ENCODE measurements around the gene HLCS. TPM values are rescaled to one million over a fixed set of nuclear protein-coding genes. Genes with fewer than 3 reads are reported as not detected.

HLCS gene
- total and polyA plus RNA-seq, 4 donors, result 12.5 to 28.8 (median 15.7) TPM

- Histone ChIP-seq H3K36me3 (ENCODE audit: control insufficient read depth, insufficient read depth, low read length) (peaks cover 4% of the 10 kb centered on the region), H3K27me3 (ENCODE audit: control insufficient read depth, insufficient read depth, low read length) (no peaks in the 10 kb centered on the region), H3K9me3 (ENCODE audit: control insufficient read depth, insufficient read depth, low read length) (no peaks in the 10 kb centered on the region), H3K4me3 (ENCODE audit: low read depth, low read length) (no peak overlapping the region), H3K4me1 (ENCODE audit: control insufficient read depth, insufficient read depth, low read length) (no peaks in the 10 kb centered on the region), H3K27ac (ENCODE audit: low read depth, low read length) (no peak overlapping the region)
- WGBS (ENCODE audit: insufficient coverage), result 82% methylated on average over 6 of the region's 8 CpGs
- DNase-seq (ENCODE audit: low read depth in 4 of 6, low spot score in 6 of 6), result no peak
Observed at GRCh38 chr21:36783612-36784374, 182.7 kb downstream of the HLCS start.

GRCh38 chr21:36780861-36781260 lies 185.6 kb downstream of the HLCS start:
- Histone ChIP-seq H3K4me3 (ENCODE audit: low read depth, low read length) (no peak overlapping the region), H3K27ac (ENCODE audit: low read depth, low read length) (no peak overlapping the region), H3K27me3 (ENCODE audit: control insufficient read depth, insufficient read depth, low read length) (no peaks in the 10 kb centered on the region), H3K9me3 (ENCODE audit: control insufficient read depth, insufficient read depth, low read length) (no peaks in the 10 kb centered on the region), H3K36me3 (ENCODE audit: control insufficient read depth, insufficient read depth, low read length) (peaks cover 2% of the 10 kb centered on the region), H3K4me1 (ENCODE audit: control insufficient read depth, insufficient read depth, low read length) (no peaks in the 10 kb centered on the region)
- no peak for DNase-seq (ENCODE audit: low read depth in 4 of 6, low spot score in 6 of 6)
- WGBS (ENCODE audit: insufficient coverage), result 100% methylated on average over 2 of the region's 6 CpGs

GRCh38 chr21:36776981-36777617 lies 189.4 kb downstream of the HLCS start:
- Histone ChIP-seq H3K27me3 (ENCODE audit: control insufficient read depth, insufficient read depth, low read length) (no peaks in the 10 kb centered on the region), H3K4me1 (ENCODE audit: control insufficient read depth, insufficient read depth, low read length) (peaks cover 6% of the 10 kb centered on the region), H3K4me3 (ENCODE audit: low read depth, low read length) (no peak overlapping the region), H3K9me3 (ENCODE audit: control insufficient read depth, insufficient read depth, low read length) (no peaks in the 10 kb centered on the region), H3K27ac (ENCODE audit: low read depth, low read length) (no peak overlapping the region), H3K36me3 (ENCODE audit: control insufficient read depth, insufficient read depth, low read length) (no peaks in the 10 kb centered on the region)
- DNase-seq (ENCODE audit: low read depth in 4 of 6, low spot score in 6 of 6), result no peak
- 58% methylated on average over 3 of the region's 10 CpGs for WGBS (ENCODE audit: insufficient coverage)

- no peak overlapping the region for H3K27ac ChIP-seq (ENCODE audit: low read depth, low read length)
- no peaks in the 10 kb centered on the region for H3K27me3 ChIP-seq (ENCODE audit: control insufficient read depth, insufficient read depth, low read length)
- peaks cover 10% of the 10 kb centered on the region for H3K4me1 ChIP-seq (ENCODE audit: control insufficient read depth, insufficient read depth, low read length)
- H3K36me3 ChIP-seq (ENCODE audit: control insufficient read depth, insufficient read depth, low read length), result no peaks in the 10 kb centered on the region
- DNase-seq (ENCODE audit: low read depth in 4 of 6, low spot score in 6 of 6), result no peak
- 49% methylated on average over 7 of the region's 8 CpGs for WGBS (ENCODE audit: insufficient coverage)
- no peaks in the 10 kb centered on the region for H3K9me3 ChIP-seq (ENCODE audit: control insufficient read depth, insufficient read depth, low read length)
- H3K4me3 ChIP-seq (ENCODE audit: low read depth, low read length), result no peak overlapping the region
Observed at GRCh38 chr21:36773995-36774394, 192.5 kb downstream of the HLCS start.

- peak in 1 of 6 donors; percentile 69 for DNase-seq (ENCODE audit: low read depth in 4 of 6, low spot score in 6 of 6)
- H3K27ac ChIP-seq (ENCODE audit: low read depth, low read length), result no peak overlapping the region
- WGBS (ENCODE audit: insufficient coverage), result 33% methylated on average over 5 of the region's 5 CpGs
- H3K36me3 ChIP-seq (ENCODE audit: control insufficient read depth, insufficient read depth, low read length), result no peaks in the 10 kb centered on the region
- no peak overlapping the region for H3K4me3 ChIP-seq (ENCODE audit: low read depth, low read length)
- H3K27me3 ChIP-seq (ENCODE audit: control insufficient read depth, insufficient read depth, low read length), result no peaks in the 10 kb centered on the region
- H3K9me3 ChIP-seq (ENCODE audit: control insufficient read depth, insufficient read depth, low read length), result no peaks in the 10 kb centered on the region
- H3K4me1 ChIP-seq (ENCODE audit: control insufficient read depth, insufficient read depth, low read length), result peaks cover 19% of the 10 kb centered on the region
Observed at GRCh38 chr21:36773117-36773516, 193.4 kb downstream of the HLCS start.

- peaks cover 28% of the 10 kb centered on the region for H3K4me1 ChIP-seq (ENCODE audit: control insufficient read depth, insufficient read depth, low read length)
- no peak overlapping the region for H3K4me3 ChIP-seq (ENCODE audit: low read depth, low read length)
- peak overlapping the region; percentile 72 for H3K27ac ChIP-seq (ENCODE audit: low read depth, low read length)
- no peaks in the 10 kb centered on the region for H3K36me3 ChIP-seq (ENCODE audit: control insufficient read depth, insufficient read depth, low read length)
- H3K27me3 ChIP-seq (ENCODE audit: control insufficient read depth, insufficient read depth, low read length), result no peaks in the 10 kb centered on the region
- H3K9me3 ChIP-seq (ENCODE audit: control insufficient read depth, insufficient read depth, low read length), result no peaks in the 10 kb centered on the region
- DNase-seq (ENCODE audit: low read depth in 4 of 6, low spot score in 6 of 6), result peak in 2 of 6 donors; percentile 78 to 90
- WGBS (ENCODE audit: insufficient coverage), result 19% methylated on average over 5 of the region's 8 CpGs
Observed at GRCh38 chr21:36769051-36769839, 197.2 kb downstream of the HLCS start.

- Histone ChIP-seq H3K4me3 (ENCODE audit: low read depth, low read length) (no peak overlapping the region), H3K36me3 (ENCODE audit: control insufficient read depth, insufficient read depth, low read length) (no peaks in the 10 kb centered on the region), H3K27me3 (ENCODE audit: control insufficient read depth, insufficient read depth, low read length) (no peaks in the 10 kb centered on the region), H3K27ac (ENCODE audit: low read depth, low read length) (peak overlapping the region; percentile 72), H3K9me3 (ENCODE audit: control insufficient read depth, insufficient read depth, low read length) (no peaks in the 10 kb centered on the region), H3K4me1 (ENCODE audit: control insufficient read depth, insufficient read depth, low read length) (peaks cover 27% of the 10 kb centered on the region)
- peak in 2 of 6 donors; percentile 54 to 77 for DNase-seq (ENCODE audit: low read depth in 4 of 6, low spot score in 6 of 6)
- WGBS (ENCODE audit: insufficient coverage), result 32% methylated on average over 9 of the region's 13 CpGs
Observed at GRCh38 chr21:36768496-36768895, 198.0 kb downstream of the HLCS start.

GRCh38 chr21:36767096-36767495 lies 199.4 kb downstream of the HLCS start:
- no peak overlapping the region for H3K27ac ChIP-seq (ENCODE audit: low read depth, low read length)
- WGBS (ENCODE audit: insufficient coverage), result 99% methylated on average over 10 of the region's 11 CpGs

GRCh38 chr21:36766511-36766910 lies 200.0 kb downstream of the HLCS start:
- no peak overlapping the region for H3K27ac ChIP-seq (ENCODE audit: low read depth, low read length)
- 85% methylated on average over 6 of the region's 6 CpGs for WGBS (ENCODE audit: insufficient coverage)
- H3K9me3 ChIP-seq (ENCODE audit: control insufficient read depth, insufficient read depth, low read length), result no peaks in the 10 kb centered on the region
- DNase-seq (ENCODE audit: low read depth in 4 of 6, low spot score in 6 of 6), result no peak
- no peaks in the 10 kb centered on the region for H3K36me3 ChIP-seq (ENCODE audit: control insufficient read depth, insufficient read depth, low read length)
- H3K4me3 ChIP-seq (ENCODE audit: low read depth, low read length), result no peak overlapping the region
- H3K4me1 ChIP-seq (ENCODE audit: control insufficient read depth, insufficient read depth, low read length), result peaks cover 22% of the 10 kb centered on the region
- H3K27me3 ChIP-seq (ENCODE audit: control insufficient read depth, insufficient read depth, low read length), result no peaks in the 10 kb centered on the region

More at GRCh38 chr21:36767096-36767495, 199.4 kb downstream of the HLCS start:
- Histone ChIP-seq H3K4me1 (ENCODE audit: control insufficient read depth, insufficient read depth, low read length) (peaks cover 22% of the 10 kb centered on the region), H3K27me3 (ENCODE audit: control insufficient read depth, insufficient read depth, low read length) (no peaks in the 10 kb centered on the region), H3K4me3 (ENCODE audit: low read depth, low read length) (no peak overlapping the region), H3K36me3 (ENCODE audit: control insufficient read depth, insufficient read depth, low read length) (no peaks in the 10 kb centered on the region), H3K9me3 (ENCODE audit: control insufficient read depth, insufficient read depth, low read length) (no peaks in the 10 kb centered on the region)
- DNase-seq (ENCODE audit: low read depth in 4 of 6, low spot score in 6 of 6), result no peak

Data from spinal cord (tissue), 10 donors.